GM04504 (cell line): Measurements from ENCODE around the gene PRM1.
"Not testable (repeated sequence)": the region's sequence is repeated elsewhere in the genome, so short reads cannot be mapped to it uniquely, and the experiment has no call there.

Source experiments
- DNase-seq: peaks from one replicate; pipeline ENCODE4 v3.0.0-alpha.2; 2012; ENCODE audit warnings: low read depth

The PRM1 gene

DNA sequence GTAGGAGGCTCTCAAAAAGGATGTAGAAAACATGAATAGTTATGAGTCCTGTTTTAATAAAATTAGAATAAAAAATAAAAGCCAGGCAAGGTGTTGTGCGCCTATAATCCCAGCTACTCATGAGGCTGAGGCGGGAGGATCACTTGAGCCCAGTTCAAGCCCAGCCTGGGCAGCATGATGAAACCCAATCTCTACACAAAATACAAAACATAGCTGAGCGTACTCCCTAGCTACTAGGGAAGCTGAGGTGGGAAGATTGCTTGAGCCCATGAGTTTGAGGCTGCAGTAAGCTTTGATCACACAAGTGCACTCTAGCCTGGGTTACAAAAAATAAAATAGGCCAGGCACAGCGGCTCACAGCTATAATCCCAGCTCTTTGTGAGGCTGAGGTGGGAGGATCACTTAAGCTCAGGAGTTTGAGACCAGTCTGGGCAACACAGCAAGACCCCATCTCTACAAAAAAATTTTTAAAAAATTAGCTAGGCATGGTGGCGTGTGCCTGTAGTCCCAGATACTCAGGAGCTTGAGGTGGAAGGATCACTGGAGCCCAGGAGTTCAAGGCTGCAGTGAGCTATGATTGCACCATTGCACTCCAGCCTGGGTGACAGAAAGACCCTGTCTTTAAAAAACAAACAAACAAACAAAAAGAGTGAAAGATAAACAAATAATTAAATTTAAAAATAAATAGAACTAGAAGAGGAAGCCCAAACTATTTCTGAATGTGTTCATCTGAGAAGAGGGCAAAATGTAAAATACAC, 17.2 kb upstream of the PRM1 start:
- no peak for DNase-seq

DNA sequence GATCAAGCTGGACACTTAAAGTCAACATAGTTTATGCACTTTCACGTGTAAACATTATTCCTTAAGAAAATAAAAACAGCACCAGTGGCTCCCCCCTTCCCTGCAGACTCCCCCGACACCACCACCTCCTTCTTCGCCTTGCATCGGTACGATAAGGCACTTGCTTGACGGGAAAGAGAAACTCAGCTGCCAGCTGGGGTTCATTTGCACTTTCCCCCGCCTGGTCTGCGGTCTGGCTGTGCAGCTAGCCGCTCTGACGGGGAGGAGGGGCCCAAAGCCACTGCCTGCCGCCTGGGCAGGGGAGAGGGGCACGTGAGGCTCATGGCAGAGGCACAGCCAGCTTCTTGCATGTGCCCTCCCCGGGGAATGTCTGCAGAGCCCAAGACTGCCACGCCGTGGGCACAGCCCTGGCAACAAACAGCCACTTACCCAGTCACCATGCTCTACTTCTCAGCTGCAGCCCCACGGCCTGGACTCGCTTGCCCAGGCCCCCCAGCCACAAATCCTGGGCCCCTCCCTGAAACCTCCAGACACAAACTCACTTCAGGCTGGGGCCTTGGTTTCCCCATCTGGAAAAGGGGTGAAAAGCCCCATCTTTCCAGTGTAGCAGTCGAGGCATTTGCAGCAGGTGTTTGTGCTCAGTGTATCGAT, 16.5 kb upstream of the PRM1 start:
- no peak for DNase-seq

DNA sequence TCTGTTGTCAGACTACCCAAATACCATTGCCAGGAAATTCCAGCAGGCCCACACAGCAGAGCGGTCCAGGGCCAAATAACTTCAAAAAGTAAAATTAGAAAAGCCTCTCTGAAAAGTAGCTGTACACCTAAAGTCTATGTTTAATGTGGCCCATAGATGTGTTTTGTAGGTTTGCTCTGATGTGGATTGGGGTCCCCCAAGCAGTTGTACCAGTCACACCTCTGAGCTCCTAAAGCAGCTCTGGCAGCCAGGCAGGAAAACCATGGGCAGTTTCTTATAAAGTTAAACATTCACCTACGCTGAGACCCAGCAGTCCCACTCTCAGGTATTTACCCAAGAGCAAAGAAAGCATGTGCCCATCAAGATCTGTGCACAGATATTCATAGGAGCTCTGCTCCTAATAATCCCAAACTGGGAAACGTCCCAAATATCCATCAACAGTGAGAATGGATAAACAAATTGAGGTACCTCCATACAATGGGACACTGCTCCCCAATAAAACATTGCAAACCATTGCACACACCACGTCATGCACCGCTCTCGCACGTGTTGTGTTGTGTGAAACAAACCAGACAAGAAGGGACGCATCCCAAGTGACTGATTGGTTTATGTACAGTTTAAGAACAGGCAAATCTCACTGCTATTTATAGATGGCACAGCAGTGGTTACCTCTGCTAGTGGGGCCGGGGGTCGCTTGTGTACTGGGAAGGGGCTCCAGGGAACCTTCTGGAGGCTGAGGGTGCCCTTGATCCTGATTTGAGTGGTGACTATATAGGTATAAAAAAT, 15.8 kb upstream of the PRM1 start:
- DNase-seq, result no peak

DNA sequence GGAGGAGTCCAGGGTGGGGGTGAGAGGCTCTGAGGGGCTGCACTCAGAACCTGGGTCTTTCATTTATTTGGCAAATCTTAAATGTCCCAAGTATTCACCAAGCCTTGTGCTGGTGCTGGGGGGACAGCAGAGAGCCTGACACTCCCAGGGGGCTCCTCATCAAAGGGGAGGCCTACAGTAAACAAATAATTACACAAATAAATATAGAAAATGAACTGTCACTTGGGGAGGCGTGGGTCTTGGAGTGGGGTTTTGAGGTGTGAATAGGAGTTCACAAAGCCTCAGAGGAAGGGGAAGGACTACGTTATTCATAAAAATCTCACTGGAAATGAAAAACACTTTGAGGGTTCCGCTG, 15.2 kb upstream of the PRM1 start:
- DNase-seq, result no peak

DNA sequence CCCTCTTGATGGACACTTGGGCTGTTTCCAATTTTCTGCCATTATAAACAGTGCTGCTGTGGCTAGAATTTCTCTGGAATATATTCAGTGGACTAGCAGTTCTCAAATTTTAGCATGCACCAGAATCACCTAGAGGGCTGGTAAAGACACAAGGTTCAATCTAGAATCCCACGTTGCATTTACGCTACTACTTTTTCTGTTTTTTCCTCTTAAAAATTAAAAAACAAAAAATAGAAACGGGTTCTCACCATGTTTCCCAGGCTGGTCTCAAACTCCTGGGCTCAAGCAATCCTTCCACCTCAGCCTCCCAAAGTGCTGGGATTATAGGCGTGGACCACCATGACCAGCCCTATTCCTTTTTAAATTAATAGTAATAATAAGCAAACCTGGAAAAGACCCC, 14.5 kb upstream of the PRM1 start:
- DNase-seq, result no peak

DNA sequence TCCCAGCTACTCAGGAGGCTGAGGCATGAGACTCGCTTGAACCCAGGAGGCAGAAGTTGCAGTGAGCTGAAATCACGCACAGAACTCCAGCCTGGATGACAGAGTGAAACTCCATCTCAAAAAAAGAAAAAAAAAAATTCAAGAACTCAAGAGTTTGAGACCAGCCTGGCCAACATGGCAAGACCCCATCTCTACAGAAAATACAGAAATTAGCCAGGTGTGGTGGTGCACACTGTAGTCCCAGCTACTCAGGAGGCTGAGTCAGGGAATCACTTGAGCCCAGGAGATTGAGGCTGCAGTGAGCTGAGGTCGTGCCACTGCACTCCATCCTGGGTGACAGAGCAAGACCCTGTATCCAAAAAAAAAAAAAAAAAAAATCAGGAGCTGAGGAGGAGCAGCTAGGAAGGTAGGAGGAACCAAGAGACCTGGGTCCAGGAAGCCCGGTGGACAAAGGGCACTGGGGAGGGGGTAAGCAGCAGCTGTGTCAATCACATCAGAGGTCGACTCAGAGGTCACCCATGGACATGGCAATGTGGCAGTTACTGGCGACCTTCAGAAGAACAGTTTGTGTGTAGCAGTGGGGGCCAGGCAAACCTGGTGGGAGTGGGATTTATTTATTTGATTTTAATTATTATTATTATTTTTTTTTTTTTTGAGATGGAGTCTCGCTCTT, 11.1 kb upstream of the PRM1 start:
- DNase-seq, result no peak

DNA sequence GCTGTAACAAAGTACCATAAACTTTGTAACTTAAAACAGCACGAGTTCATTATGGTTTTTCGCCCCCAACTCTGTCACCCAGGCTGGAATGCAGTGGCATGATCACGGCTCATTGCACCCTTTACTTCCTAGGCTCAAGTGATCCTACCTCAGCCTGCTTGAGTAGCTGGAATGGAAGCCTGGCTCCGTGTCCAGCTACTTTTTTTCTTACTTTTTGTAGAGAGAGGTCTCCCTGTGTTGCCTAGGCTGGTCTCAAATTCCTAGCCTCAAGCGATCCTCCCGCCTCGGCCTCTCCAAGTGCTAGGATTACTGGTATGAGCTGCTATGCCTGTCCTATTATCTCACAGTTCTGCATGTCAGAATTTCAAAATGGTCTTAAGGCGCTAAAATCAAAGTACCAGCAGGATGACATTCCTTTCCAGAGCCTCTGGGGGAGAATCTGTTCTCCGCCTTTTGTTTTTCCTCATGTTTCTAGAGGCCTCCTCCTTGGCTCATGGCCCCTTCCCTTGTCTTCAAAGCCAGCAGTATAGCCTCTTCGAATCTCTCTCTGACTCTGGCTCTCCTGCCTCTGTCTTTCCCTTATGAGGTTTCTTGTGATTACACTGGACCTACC, 10.1 kb upstream of the PRM1 start:
- DNase-seq, result no peak

DNA sequence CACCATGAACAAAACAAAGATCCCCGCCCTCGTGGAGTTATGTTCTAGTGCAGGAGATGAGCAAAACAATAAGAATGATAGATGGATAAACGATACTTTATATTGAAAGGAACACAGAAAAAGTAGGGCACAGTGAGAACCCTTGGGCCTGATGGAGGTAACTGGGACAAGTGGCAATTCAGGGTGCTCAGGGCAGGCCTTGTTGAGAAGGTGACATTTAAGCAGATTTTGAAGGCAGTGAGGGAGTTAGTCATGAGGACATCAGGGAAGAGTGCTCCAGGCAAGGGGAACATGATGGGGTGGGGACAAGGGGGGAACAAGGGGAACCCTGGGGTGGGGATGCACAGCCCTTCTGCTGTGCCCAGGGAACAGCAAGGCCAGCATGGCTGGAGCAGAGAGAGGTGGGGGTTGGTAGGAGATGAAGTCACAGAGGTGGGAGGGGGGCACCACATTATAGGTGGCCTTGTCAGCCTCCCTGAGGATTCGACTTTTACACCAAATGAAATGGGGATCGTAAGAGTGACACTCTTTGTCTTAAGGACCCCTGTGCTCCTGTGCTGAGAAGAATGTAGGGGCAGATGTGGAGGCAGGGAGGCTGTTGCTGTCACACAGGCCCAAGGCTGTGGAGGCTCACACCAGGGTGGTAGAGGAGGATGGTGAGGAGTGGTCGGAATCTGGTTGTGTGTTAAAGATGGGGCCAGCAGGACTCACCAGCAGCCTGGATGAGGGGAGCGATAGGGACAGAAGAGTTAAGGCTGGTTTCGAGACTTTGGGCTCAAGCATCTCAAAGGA, 9.2 kb upstream of the PRM1 start:
- DNase-seq, result no peak

DNA sequence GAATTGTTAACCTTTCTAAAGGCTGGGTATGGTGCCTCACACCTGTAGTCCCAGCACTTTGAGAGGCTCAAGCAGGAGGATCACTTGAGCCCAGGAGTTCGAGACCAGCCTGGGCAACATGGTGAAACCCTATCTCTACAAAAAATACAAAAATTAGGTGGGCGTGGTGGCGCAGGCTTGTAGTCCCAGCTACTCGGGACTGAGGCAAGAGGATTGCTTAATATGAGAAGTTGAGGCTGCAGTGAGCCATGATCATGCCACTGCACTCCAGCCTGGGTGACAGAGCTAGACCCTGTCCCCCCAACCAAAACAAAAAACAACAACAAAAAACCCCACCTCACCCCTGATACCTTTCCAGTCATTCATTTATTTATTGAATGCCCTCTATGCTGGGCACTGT, 8.6 kb upstream of the PRM1 start:
- not testable (repeated sequence) for DNase-seq

DNA sequence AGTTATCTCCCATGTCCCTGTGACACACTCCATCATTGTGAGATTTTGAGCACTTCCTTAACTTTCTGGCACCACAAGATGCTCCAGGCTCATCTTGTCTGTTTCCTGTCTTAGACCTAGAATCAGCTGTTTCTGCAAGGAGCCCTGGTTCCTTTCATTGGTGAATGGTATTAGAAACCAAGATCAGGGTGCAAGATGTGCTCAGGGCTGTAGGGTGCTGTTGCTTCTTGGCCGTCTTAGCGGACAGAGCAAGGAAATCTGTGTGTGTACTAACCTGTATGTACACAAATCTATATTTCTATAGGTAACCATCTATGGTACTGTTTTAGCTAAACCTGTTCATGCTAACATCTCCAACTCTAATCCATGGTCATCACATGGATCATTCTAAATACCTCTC, 8.1 kb upstream of the PRM1 start:
- DNase-seq, result no peak

DNA sequence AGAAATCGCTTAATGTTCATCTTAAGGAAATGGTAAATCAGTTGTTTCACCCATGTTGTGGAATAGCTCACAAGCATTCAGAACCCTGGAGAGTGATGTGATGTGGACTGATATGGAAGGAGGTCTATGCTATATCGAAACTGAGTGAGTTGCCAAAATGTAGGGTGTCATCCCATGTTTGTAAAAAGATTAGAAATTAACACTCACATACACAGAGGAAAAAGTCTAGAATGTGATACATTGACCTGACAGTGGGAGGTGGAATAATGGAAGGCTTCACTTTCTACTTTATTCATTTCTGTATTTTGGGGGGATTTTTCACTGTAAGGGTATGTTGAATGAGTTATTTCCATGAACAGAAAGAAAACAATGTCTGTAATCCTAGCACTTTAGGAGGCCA, 4.7 kb upstream of the PRM1 start:
- no peak for DNase-seq

DNA sequence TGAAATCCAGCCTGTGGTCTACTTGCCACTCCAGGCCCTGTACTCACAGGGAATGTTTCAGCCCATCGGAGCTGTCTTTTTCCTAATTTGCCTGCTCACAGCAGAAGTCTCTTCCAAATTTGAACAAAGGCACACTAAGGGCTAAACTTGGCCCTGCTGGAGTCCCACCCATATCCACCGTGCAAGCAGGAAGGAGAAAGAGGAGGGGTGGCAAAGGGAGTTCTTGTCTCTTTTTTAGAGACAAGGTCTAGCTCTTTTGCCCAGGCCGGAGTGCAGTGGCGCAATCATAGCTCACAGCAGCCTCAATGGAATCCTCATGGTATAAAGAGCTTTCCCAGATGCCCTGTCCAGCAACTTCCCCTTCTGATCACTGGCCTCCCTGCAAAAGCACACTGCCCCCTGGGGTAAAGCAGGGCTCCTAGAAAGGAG, 2.7 kb upstream of the PRM1 start:
- DNase-seq, result peak; percentile 9

DNA sequence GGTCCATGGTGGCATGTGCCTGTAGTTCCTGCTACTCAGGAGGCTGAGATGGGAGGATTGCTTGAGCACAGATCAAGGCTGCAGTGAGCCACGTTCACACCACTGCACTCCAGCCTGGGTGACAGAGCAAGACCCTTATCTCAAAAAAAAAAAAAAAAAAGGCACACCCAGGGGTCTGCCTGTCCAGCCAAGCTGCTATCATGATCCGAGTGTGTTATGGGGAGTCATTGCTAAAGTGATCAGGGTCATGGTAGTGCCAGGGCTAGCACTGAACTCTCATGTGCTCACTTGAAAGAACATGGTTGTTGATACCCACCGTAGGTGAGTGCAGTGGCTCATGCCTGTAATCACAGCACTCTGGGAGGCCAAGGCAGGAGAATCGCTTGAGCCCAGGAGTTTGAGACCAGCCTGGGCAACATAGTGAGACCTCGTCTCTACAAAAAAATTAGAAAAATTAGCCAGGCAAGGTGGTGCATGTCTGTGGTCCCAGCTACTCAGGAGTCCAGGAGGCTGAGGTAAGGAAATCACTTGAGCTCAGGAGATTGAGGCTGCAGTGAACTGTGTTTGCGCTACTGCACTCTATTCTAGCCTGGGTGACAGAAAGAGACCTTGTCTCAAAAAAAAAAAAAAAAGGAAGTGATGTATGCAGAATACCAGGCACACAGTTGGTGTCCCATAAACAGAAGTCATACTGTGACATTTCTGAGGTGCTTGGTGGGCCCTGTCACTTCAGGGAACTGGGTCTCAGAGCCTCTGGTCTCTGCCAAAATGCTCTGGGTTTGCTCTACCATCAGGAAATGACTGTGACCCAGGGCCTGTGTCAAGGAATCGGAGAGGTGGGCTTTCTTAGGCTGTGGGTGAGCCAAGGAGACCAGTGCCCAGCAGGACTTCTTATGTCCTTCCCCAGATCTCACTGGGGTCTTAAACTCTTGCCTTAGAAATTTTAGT, 2.2 kb downstream of the PRM1 start:
- DNase-seq, result no peak

DNA sequence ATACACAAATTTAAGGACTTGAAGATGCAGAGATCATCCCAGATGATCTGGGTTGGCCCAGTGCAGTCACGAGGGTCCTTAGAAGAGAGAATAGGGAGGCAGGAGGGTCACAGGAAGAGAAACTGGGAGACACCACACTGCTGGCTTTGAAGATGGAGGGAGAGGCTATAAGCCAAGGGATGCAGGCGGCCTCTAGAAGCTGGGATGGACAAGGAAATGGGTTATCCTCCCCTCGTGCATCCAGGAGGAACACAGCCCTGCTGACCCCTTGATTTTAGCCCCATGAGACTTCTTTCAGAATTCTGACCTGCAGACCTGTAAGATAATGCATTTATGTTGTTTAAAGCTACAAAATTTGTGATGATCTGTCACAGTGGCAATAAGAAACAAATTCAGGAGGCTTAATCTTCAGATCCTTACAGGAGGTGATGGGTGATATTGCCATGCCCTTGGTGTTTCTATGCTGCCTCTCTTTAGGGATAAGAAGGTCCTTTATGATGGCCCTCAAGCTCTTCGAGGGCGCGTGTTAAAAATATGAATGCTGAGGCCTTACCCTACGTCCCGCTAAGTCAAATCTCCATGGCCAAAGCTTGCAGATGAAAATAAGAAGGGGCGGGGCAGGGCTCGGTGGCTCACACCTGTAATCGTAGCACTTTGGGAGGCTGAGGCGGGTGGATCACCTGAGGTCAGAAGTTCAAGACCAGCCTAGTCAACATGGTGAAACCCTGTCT, 3.4 kb downstream of the PRM1 start:
- no peak for DNase-seq

DNA sequence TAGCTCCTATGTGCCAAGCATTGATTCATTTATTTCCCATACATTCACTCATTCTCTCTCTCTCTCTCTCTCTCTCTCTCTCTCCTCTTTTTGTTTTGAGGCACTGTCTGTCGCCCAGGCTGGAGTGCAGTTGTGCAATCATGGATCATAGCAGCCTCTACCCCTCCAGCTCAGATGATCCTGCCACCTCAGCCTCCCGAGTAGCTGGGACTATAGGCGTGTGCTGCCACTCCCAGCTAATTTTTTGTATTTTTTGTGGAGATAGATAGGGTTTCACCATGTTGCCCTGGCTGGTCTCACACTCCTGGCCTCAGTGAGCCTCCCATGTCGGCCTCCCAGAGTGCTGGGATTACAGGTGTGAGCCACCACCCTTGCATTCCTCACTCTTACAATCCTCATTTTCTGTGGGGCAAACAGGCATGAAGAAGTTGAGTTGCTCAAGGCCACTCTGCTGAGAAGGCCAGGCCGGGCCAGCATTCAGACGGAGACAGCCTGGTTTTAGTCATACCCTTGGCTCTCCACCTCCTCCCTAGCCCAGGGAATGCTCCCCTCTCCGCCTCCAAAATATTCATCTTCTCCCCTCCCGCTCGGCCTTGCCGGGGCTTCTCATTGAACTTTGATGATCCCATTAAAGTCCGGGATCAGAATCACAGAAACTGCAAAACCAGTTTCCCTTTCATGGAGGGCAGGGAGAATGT, 4.1 kb downstream of the PRM1 start:
- no peak for DNase-seq

DNA sequence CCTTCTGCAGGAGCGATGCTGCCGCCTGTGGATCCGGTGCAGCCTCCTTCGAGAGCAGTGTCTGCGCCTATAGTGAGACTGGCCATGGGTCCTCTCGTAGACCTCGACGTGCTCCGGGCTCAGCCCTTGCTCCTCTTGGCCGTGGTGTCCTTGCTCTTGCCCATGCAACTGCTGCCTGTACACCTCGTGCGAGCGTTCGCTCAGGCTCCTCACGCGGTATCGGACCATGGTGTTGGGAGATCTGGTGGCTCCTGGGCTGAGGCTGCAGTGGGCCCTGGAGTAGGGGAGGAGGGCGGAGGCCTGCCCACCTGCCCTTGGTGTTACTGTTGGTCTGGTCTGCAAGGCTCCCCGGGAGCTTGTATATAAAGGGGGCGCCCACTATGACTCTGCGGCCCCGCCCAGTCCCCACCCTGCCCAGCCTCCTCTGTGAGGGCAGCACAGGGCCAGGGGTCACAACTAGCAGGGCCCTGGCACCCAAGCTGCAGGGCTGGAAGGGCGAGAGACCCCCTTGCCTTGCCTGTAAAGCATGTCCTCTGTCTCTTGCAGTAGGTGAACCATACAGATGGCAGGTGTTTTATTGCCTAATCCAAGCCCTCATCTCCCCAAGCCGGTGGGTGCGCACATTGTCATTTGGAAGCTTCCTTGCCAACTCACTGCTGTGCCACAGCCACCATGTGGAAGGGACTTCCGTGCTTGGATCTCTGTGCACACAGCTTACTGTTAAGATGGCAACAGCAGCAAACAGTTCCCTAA, 4.8 kb downstream of the PRM1 start, which contains the start of gene PRM2:
PRM2 (minus strand) TSS at position 338 of the 753 bp plus-strand sequence; CDS start at position 228, 110 bp downstream.
- no peak for DNase-seq

DNA sequence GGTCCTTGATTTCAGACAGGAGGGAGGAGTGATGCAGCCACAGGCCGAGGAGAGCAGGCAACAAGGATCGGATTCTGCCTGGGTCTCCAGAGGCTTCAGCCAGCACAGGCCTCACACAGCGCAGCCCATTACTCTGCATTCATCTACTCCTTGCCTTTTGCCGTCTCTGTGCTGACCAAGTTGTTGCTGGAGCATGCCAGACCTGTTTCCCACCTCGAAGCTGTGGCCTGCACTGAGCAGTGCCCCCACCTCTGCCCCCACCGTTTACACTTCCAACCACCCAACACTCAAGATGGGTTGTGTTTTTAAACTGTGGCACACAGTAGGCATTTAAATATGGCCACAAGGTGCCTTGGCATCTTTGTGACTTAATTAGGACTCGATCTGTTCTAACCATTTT, 6.2 kb downstream of the PRM1 start:
- no peak for DNase-seq

DNA sequence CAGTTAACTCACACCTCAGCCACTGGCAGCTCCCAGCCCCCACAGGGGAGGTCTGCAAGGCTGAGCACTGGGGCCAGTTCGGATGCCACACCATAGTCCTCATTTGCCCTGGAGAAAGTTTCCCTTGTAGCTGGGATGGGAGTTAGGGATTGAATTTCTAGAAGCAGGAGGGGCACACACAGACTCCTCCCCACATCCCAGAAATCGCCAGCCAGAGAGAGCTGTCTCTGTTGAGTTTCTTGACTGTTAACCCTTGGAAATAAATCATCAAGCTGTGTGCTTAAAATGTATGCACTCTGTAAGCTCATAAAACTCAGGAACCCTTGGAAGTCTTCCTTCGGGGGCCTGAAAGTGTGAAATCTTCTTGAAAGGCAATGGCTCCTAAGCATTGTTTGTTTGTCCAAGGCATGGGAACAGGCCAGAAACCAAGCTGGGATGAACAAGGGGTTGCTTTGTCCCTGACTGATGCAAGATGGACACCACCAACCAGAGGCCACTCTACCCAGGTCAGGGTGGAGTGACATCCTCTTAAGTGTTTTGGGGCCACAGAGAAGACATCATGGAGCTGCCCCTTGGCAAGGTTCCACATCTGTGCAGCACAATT, 7.3 kb downstream of the PRM1 start:
- DNase-seq, result no peak
